GM19455 (cell line): ENCODE measurements around the gene MAP4.
"Not testable (repeated sequence)": the region's sequence is repeated elsewhere in the genome, so short reads cannot be mapped to it uniquely, and the experiment has no call there.

Experiments used
- ATAC-seq: cut with Tn5 transposase; IDR thresholded peaks from one replicate; pipeline ENCODE4 v1.9.1; 2021; ENCODE audit not compliant: unreplicated experiment

MAP4 gene

GRCh38 chr3:48014358-48014757, 1.9 kb downstream of the MAP4 start:
- ATAC-seq: no peak

DNA sequence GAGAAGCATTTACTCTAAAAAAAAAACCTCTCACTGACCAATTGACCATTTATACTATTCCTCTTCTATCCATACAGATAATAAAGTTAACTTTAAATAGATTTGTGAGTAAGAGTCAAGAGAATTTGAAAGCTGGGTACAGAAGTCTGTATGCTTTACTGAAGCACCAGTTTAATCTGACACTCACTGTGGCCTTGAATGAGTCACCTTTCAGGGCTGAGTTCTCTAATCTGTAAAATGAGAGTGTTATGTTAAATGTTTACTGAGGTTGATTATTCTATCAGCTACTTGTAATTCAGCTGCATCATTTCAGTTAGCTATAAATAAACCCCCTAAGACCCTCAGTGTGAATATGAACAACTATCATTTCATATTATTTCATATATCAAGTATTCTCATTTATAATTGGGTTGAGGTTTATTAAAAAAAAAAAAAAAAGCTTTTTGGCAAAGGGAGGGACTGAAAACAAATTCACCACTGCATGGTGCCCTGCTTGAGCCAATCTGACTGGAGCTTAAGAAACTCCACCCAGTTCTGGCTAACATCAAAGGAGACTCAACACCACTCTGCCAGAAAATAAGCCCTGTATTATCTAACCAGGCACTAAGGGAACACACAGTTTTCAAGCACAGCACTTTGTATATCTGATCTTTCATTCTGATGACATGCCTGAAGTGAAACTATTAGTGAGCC, 2.8 kb downstream of the MAP4 start:
- no peak for ATAC-seq

DNA sequence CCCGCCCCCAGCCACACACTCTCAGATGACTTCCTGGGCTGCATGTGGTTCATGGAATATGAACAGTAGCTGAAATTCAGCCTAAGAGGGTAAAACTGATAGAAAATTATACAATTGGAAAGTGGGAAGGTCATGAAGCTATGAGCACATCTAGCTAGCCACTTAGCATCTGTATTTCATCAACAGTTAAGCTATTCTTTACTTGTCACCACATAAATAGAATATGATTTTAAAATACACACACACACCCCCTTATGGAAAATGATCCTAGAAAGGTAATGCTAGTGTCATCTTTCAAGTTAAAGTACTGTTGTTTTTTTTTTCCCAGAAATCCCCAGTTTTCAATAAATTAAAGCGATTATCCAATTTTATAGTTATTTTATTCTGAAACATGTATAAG, 3.6 kb downstream of the MAP4 start:
- no peak for ATAC-seq

GRCh38 chr3:48008066-48008465, 8.2 kb downstream of the MAP4 start:
- not testable (repeated sequence) for ATAC-seq

DNA sequence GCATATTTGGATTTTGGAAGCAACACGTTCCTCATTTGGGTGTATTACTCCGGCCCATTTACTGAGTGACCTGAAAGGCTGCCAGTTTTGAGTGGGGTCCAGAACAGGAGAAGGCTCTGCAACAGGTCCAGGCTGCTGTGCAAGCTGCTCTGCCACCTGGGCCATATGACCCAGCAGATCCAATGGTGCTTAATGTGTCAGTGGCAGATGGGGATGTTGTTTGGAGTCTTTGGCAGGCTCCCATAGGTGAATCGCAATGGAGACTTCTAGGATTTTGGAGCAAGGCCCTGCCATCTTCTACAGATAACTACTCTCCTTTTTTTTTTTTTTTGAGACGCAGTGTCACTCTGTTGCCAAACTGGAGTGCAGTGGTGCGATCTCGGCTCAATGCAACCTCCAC, 8.9 kb downstream of the MAP4 start:
- ATAC-seq: not testable (repeated sequence)

- ATAC-seq: not testable (repeated sequence)
Observed at GRCh38 chr3:48006794-48007193, 9.4 kb downstream of the MAP4 start.

DNA sequence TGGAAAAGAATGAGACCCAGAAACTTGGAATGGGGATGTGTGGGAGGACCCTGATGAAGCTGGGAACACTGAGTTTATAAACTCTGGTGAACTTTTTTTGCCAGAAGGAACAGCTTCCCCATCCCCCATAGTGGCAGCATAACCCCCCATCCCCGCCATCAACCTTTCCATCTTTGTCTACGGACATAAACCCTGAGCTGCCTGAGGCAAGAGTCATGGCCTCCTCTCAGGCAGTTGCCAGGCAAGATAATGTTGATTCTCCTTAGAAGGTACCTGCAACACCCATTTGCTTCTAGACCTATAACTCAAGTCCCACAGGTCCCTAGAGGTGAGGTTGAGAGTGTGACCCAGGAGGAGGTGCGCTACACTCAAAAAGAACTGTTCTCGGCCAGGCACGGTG, 11.5 kb downstream of the MAP4 start:
- no peak for ATAC-seq

GRCh38 chr3:48002787-48003186, 13.4 kb downstream of the MAP4 start:
- no peak for ATAC-seq

DNA sequence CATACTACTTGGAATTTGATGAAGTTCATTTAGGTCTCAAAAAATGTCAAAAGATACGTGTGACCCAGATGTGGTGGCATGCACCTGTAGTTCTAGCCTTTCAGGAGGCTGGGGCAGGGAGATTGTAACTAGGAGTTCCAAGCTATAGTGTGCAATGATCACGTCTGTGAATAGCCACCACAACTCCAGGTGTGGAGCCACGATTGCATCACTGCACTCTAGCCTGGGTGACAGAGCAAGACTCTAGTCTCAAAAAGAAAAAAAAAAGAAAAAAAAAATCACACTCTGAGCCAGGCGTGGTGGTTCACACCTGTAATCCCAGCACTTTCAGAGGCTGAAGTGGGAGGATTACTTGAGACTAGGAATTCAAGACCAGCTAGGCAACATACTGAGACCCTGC, 14.2 kb downstream of the MAP4 start:
- no peak for ATAC-seq

GRCh38 chr3:48000212-48000611, 16.0 kb downstream of the MAP4 start:
- ATAC-seq: no peak

GRCh38 chr3:47996440-47996839, 19.8 kb downstream of the MAP4 start:
- ATAC-seq: no peak

- no peak for ATAC-seq
Observed at GRCh38 chr3:47994180-47994579, 22.0 kb downstream of the MAP4 start.

DNA sequence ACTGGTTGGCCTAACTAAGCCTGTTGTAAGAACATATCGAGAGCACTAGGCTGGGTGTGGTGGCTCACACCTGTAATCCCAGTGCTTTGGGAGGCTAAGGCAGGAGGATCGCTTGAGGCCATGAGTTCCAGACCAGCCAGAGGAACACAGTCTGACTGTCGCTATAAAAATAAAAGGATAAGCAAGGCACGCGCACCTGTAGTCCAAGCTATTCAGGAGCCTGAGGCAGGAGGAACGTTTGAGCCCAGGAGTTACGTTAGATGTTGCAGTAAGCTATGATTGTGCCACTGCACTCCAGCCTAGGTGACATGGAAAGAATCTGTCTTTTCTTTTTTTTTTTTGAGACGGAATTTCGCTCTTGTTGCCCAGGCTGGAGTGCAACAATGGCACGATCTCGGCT, 24.9 kb downstream of the MAP4 start:
- no peak for ATAC-seq

DNA sequence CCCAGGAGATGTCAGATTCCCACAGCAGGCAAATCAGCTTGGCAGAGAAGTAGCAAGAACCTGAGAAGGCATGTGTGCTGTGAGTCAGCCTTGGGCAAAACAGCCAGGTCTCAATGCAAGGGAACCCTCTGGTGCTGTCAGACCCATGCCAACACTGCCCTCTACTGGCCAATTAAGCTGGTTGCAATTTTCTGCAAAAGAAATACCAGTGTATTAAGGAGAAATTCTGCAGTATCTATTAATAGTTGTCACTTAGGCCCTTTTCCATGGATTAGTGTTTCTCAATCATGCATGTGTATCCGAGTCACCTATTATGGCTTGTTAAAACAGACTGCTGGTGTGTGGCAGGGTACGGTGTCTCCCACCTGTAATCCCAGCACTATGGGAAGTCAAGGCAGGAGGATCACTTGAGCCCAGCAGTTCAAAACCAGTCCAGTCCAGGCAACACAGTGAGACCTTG, 26.2 kb downstream of the MAP4 start:
- no peak for ATAC-seq

GRCh38 chr3:47985381-47985780, 30.8 kb downstream of the MAP4 start:
- no peak for ATAC-seq

GRCh38 chr3:47984075-47984728, 32.0 kb downstream of the MAP4 start:
- no peak for ATAC-seq

DNA sequence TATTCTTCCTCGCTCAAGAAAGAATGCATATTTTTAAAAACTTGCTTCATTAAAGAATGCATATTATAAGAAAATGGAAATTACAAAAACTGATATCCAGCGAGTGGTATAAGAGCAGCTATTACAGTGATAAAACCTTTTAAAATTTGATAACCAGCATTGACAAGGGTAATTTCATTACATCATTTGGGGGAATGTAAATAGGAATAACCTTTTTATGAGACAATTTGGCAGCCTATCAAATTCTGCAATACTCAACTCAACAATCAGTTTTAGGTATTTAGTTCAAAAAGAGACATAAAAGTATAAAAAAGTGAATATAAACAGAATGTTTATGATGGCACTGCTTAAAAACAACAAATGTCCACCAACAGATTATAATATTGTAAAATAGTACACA, 35.4 kb downstream of the MAP4 start:
- ATAC-seq: no peak

GRCh38 chr3:47979070-47979469, 37.1 kb downstream of the MAP4 start:
- no peak for ATAC-seq

DNA sequence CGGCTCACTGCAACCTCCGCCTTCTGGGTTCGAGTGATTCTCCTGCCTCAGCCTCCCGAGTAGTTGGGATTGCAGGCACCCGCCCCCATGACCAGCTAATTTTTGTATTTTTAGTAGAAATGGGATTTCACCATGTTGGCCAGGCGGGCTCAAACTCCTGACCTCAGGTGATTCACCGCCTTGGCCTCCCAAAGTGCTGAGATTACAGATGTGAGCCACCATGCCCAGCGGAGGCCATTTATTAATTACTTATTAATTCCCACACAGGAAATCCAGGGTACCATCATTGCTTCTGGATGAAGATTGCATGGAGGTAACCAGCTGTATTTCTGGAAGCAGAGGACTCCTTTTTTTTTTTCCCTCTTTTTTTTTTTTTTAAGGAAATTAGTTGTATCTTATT, 37.8 kb downstream of the MAP4 start:
- ATAC-seq: no peak

- no peak for ATAC-seq
Observed at GRCh38 chr3:47976135-47976732, 40.0 kb downstream of the MAP4 start.

GRCh38 chr3:47974974-47975470, 41.2 kb downstream of the MAP4 start:
- ATAC-seq: no peak

GRCh38 chr3:47971081-47971480, 45.1 kb downstream of the MAP4 start:
- ATAC-seq: no peak
